HG03457 (cell line): Measurements from ENCODE around the gene CLCC1.
"Not testable (repeated sequence)": the region's sequence is repeated elsewhere in the genome, so short reads cannot be mapped to it uniquely, and the experiment has no call there.

Source experiments
- ATAC-seq: cut with Tn5 transposase; IDR thresholded peaks from one replicate; pipeline ENCODE4 v1.9.1; 2021; ENCODE audit warnings: moderate number of reproducible peaks; ENCODE audit not compliant: unreplicated experiment

CLCC1 gene

DNA sequence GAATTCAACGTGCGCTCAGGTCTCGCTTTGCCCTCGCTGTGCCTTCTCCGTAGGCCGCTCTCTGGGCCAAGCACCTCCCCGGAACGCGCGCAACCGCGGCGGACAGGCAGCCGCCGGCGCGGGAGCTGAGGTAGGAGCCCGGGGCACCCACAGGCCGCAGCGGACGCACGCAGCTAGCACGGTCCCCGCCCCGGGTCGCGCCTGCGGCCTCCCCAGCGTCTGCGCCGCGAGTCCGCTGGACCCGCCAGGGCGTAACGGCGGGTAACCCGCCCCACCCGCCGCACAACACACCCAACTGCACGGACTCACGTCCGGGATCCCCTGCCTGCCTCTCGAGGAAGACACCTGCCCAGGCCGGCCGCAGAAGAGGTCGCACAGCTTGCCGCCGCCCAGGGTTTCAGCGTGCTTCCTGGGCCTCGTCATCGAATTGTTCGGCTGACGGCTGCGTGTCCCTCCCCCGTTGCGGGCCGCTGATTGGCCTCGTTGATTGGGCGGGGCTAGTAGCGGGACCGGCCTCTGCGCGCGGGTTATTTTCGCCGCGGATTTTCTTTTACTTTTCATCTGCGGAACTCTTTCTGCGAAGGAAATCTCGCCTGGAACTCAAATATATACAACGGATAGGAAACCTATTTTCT is at the start of gene CLCC1:
TSS of gene CLCC1 (minus strand) at position 433 of the 635 bp plus-strand sequence. CDS start 13,047 bp downstream, outside the sequence.
- ATAC-seq, result peak; percentile 90

DNA sequence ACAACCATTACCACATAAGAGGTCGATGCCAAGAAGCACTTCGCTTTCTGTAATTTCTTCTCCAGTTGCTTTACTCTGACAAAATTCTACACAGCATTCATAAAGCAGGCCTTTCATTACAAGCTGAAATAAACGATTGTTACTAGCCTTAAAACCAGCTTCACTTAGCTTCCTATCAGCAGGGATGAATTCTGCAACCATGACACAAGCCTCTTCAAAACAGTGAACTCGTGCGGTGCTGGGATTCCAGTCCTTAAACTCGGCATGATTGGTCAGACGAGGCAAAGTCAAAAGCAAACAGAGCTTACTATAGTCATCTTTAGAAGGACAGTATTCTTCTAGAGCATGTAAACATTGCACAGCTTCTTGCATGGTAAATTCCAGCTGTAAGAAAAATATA is 48.1 kb upstream of the CLCC1 start:
- ATAC-seq, result no peak

DNA sequence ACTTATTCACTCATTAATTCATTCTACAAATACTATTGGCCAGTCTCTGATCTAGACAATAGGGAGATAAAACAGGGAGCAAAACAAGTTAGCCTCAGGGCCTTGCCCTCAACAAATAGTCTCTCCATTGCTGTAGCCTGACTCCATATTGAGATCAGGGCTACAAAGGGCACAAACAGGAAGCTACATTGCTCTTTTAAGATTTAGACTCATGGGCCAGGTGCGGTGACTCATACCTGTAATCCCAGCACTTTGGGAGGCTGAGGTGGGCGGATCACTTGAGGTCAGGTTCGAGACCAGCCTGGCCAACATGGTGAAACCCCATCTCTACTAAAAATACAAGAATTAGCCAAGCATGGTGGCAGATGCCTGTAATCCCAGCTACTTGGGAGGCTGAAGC is 33.3 kb upstream of the CLCC1 start:
- not testable (repeated sequence) for ATAC-seq

DNA sequence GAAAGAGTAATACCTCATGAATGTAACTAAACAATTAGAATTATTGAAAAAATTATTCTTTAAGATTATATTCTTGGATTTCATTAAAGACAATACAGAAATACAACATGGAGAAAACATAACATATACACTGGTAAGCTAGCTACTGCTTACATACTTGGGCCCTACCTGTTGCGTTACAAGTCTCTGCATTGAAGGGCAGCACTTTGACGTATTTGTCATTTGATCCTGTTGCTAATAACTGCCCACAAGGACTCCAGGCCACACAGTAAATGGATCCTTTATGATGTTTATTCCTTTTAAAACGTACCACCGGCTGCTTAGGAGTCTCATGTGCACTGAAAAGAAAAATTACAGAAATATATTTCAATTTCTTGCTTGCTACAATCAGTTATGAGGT is 19.8 kb upstream of the CLCC1 start:
- ATAC-seq, result no peak

GRCh38 chr1:108976658-108977057 is 13.4 kb upstream of the CLCC1 start:
- ATAC-seq, result no peak

DNA sequence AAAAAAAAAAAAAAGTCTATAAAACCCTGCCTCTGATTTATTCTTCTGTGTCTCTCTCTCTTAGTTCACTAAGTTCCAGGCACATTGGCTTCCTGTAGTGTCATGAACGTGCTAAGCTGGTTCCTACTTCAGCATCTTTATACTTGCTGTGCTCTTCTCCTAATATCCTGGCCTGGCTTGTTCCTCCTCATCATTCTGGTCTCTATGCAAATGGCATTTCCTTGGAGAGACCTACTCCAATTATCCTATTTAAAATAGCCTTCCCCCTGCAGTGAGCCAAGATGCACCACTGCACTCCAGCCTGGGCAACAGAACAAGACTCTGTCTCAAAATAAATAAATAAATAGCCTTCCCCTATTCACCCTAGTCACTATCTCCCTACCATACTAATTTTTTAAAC is 9.7 kb upstream of the CLCC1 start:
- ATAC-seq, result no peak

DNA sequence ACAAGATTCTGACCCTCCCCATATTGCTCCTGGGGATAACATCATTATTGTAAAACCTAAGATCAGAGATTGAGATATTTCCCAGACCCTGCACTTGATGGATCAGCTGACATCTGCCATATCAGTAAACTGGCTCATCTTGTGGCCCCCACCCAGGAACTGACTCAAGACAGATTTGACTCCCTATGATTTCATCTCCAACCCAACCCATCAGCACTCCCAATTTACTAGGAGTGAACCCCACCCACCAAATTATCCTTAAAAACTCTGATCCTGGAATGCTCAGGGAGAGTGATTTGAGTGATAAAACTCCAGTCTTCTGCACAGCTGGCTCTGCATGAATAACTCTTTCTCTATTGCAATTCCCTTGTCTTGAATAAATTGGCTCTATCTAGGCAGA is 6.1 kb upstream of the CLCC1 start:
- no peak for ATAC-seq

GRCh38 chr1:108962681-108963051 is 618 bp downstream of the CLCC1 start:
- no peak for ATAC-seq

DNA sequence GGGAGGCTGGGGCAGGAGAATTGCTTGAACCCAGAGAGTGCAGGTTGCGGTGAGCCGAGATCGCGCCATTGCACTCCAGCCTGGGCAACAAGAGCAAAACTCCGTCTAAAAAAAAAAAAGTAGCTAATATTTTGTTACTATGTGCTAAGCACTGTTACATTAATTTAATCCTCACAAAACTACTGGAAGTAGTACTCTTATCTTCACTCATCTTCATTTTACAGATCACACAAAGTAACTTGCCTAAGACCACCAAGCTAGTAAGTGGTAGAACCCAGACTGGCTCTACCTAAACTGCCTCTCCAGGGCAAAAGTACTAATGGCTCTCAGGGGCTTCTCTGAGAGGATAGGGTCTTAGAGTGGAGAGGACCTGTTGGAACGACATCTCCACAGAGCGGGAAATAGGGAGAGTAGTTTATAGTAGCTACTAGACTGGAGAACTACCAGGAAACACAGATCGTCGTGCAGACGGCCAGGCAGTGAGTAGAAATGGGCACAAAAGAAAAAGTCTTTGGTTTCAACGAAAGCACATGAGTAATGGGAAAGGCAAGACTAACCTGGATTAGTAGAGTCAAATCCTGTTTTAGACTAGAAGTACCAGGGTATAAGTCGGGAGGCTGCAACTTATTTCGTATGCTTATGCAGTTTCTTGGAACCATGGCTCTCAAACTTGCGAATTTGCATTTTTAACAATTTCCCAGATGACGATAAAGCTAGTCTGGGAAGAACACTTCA is 1.4 kb downstream of the CLCC1 start:
- ATAC-seq, result no peak

- no peak for ATAC-seq
These were observed 2.1 kb downstream of the CLCC1 start for GRCh38 chr1:108961198-108961597.

DNA sequence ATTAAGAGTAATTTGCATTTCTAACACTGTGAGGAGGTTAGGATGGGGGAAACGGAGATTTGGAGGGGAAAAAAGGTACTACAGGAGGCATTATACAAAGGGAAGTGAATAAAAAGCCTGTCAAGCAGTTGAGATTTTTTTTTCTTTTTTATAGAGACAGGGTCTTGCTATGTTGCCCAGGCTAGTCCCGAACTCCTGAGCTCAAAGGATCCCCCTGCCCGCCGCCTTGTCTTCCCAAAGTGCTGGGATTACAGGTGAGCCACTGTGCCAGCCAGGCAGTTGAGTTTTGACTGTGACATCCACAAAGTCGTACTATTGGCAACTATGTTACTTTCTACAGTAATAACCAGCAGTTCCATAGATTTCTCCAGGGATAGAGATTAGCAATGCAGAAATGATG is 2.6 kb downstream of the CLCC1 start:
- no peak for ATAC-seq

GRCh38 chr1:108957888-108958287 is 5.4 kb downstream of the CLCC1 start:
- ATAC-seq, result no peak

DNA sequence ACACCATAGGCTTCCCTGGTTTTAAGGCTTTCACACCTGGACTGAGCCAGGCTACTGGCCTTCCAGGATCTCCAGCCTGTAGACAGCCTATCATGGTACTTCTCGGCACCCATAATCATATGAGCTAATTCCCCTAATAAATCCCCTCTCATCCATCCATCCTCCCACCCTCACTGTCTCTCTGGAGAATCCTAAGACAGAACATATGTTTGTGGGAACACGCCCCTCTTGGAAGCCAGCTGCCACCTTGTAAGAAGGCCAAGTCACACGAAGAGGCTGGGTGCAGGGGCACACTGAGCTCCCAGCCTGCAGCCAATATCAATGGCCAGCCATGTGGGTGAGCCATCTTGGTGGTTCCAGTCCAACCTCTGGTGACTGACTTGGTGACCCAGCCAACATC is 7.4 kb downstream of the CLCC1 start:
- no peak for ATAC-seq

DNA sequence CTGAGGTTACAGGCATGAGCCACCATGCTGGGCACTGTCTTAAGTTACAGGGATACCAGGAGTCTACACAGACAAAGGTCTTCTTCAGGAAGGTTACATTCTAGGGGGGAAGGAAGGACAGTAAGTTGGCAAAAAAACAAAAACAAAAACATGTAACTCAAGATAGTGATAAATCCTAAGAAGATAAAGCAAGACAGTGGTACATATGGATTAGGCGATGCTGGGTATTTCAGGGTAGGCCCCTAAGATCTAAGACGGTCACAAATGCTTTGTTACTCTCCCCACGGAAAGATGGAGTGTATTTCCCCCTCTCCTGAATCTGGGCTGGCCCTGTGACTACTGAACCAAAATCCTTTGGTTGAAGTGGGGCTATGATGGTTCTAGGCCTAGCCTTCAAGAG is 8.2 kb downstream of the CLCC1 start:
- ATAC-seq, result no peak

GRCh38 chr1:108953452-108953851 is 9.8 kb downstream of the CLCC1 start:
- ATAC-seq, result no peak

DNA sequence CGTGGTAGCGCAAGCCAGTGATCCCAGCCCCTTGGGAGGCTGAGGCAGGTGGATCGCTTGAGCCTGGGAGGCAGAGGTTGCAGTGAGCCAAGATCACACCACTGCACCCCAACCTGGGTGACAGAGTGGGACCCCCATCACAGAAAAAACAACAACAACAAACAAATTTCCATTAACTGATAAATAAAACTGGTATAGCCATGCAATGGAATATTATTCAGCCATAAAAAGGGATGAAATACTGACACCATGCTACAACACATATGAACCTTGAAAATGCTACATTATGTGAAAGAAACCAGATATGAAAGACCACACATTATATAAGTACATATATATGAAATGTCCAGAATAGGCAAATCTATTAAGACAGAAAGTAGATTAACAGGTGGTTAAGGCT is 12.0 kb downstream of the CLCC1 start:
- ATAC-seq, result no peak

- no peak for ATAC-seq
These were observed 14.2 kb downstream of the CLCC1 start for GRCh38 chr1:108949044-108949443.

DNA sequence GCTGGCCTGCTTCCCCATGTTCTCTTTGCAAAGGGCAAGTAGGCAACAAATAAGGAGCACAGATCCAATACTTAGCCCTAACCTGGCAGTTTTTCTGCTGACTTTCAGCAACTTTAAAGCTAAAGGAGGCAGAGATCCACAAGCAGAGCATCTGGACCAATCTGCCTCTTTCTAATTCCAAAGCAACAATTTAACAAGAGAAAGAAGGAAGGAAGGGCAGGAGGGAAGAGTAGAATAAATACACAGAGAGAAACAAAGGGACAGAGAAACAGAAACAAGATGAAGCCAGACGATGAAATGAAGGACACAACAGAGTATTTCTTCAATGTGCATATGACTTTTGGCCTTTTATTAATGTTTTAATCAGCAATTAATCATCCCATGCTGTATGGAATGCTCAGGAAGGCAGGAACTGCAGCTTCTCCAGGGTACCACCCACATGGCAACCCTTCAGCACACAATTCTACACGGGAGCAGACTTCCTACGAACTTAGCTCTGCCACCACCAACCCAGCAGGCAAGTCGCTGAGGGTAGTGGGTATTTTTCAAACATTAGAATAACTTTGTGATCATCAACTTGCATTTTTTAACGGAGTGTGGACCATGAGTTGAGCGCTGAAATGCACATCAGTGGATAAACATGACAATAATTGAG is 15.3 kb downstream of the CLCC1 start:
- ATAC-seq, result no peak

GRCh38 chr1:108936170-108936569 is 27.1 kb downstream of the CLCC1 start:
- no peak for ATAC-seq

- no peak for ATAC-seq
These were observed 29.3 kb downstream of the CLCC1 start for GRCh38 chr1:108933944-108934343.

- ATAC-seq, result not testable (repeated sequence)
These were observed 35.7 kb downstream of the CLCC1 start for GRCh38 chr1:108927565-108927964.

GRCh38 chr1:108925920-108926319 is 37.4 kb downstream of the CLCC1 start:
- no peak for ATAC-seq
